GM19238 (cell line): Measurements from ENCODE around the gene ACD.

ENCODE experiments used
- DNase-seq: peaks from one replicate; pipeline ENCODE4 v3.0.0; 2011; ENCODE audit warnings: low spot score; ENCODE audit not compliant: insufficient read length

Gene ACD

GRCh38 chr16:67648088-67648763 lies 11.8 kb downstream of the ACD start:
- no peak for DNase-seq

GRCh38 chr16:67647681-67648080 lies 12.4 kb downstream of the ACD start:
- DNase-seq = no peak

GRCh38 chr16:67647111-67647651 lies 12.9 kb downstream of the ACD start:
- no peak for DNase-seq

- no peak for DNase-seq
Measured at GRCh38 chr16:67645397-67646121, 14.5 kb downstream of the ACD start.

GRCh38 chr16:67644038-67644437 lies 16.0 kb downstream of the ACD start:
- DNase-seq = no peak

- no peak for DNase-seq
Measured at GRCh38 chr16:67641779-67642708, 18.0 kb downstream of the ACD start.

GRCh38 chr16:67637625-67638024 lies 22.4 kb downstream of the ACD start:
- no peak for DNase-seq

- DNase-seq = no peak
Measured at GRCh38 chr16:67636713-67637112, 23.3 kb downstream of the ACD start.

GRCh38 chr16:67632415-67633172 lies 27.5 kb downstream of the ACD start:
- no peak for DNase-seq

- DNase-seq = no peak
Measured at GRCh38 chr16:67628216-67628615, 31.8 kb downstream of the ACD start.

GRCh38 chr16:67613808-67614207 lies 46.3 kb downstream of the ACD start:
- DNase-seq = no peak

- no peak for DNase-seq
Measured at GRCh38 chr16:67608364-67608763, 51.7 kb downstream of the ACD start.
